IMR-90 (cell line): ENCODE data around the gene SCTR. TPM values are rescaled to one million over a fixed set of nuclear protein-coding genes. Genes with fewer than 3 reads are reported as not detected.

Experiments
- ATAC-seq: fragments of 200-7000 bp; cut with Tn5 transposase; 2 replicates; pipeline ENCODE4 v1.9.1; 2020; ENCODE audit warnings: low read depth, mild to moderate bottlenecking, moderate library complexity
- BruUV-seq: library from RNA; stranded (reverse); fragments of 400-500 nt; replicated peaks from 2 replicates; lab custom pipeline; 2021; lab: Mats Ljungman, UMichigan
- CTCF ChIA-PET: fragments of 300-600 bp; formaldehyde crosslinking; extraction: SDS; loops from one replicate; lab custom pipeline; 2021; ENCODE audit warnings: antibody characterized with exemption; lab: Yijun Ruan, JAX
- POLR2A ChIA-PET: fragments of 300-600 bp; sonication (Branson Sonifier 250); formaldehyde crosslinking; loops from one replicate; lab custom pipeline; 2022; ENCODE audit warnings: antibody characterized with exemption; ENCODE audit not compliant: unreplicated experiment; lab: Charles Lee
- DNase-seq: peaks from one replicate; pipeline ENCODE4 v3.0.0; 2013
- H2AFZ ChIP-seq: replicated peaks from 2 replicates; pipeline ENCODE3; 2013; ENCODE audit warnings: low read length, mild to moderate bottlenecking; ENCODE audit not compliant: poor library complexity
- H2AK5ac ChIP-seq: 2 replicates; pipeline ENCODE4 v1.6.1; 2013; ENCODE audit warnings: low read depth, low read length, inconsistent platforms
- H2AK9ac ChIP-seq: replicated peaks from 2 replicates; pipeline ENCODE3; 2013; ENCODE audit warnings: mild to moderate bottlenecking, low read depth, low read length, moderate library complexity; ENCODE audit not compliant: poor library complexity
- H2BK120ac ChIP-seq: 2 replicates; pipeline ENCODE4 v1.6.1; 2013; ENCODE audit warnings: low read depth, low read length, inconsistent platforms
- H2BK15ac ChIP-seq: 3 replicates; pipeline ENCODE4 v1.6.1; 2013; ENCODE audit warnings: low read depth, low read length, inconsistent platforms
- H2BK20ac ChIP-seq: 2 replicates; pipeline ENCODE4 v1.6.1; 2013; ENCODE audit warnings: low read depth, mild to moderate bottlenecking, inconsistent platforms, low read length, moderate library complexity
- H2BK5ac ChIP-seq: 2 replicates; pipeline ENCODE4 v1.6.1; 2013; ENCODE audit warnings: mild to moderate bottlenecking, low read depth, low read length, inconsistent platforms; ENCODE audit not compliant: poor library complexity, severe bottlenecking
- H3K14ac ChIP-seq: replicated peaks from 2 replicates; pipeline ENCODE4 v1.6.1; 2013; ENCODE audit warnings: low read depth, low read length, inconsistent platforms
- H3K18ac ChIP-seq: 2 replicates; pipeline ENCODE4 v1.6.1; 2013; ENCODE audit warnings: low read depth, low read length, control low read depth
- H3K23ac ChIP-seq: 2 replicates; pipeline ENCODE4 v1.6.1; 2013; ENCODE audit warnings: low read depth, low read length, inconsistent platforms
- H3K27ac ChIP-seq: 2 replicates; pipeline ENCODE4 v1.5.1; 2013; ENCODE audit warnings: mild to moderate bottlenecking, control low read depth, low read length; ENCODE audit not compliant: insufficient read depth
- H3K27me3 ChIP-seq: 2 replicates; pipeline ENCODE4 v1.6.1; 2013; ENCODE audit warnings: low read length; ENCODE audit not compliant: control insufficient read depth, insufficient read depth
- H3K36me3 ChIP-seq: 2 replicates; pipeline ENCODE4 v1.6.1; 2013; ENCODE audit warnings: low read length, mixed read lengths; ENCODE audit not compliant: control insufficient read depth, insufficient read depth
- H3K4ac ChIP-seq: 2 replicates; pipeline ENCODE4 v1.6.1; 2013; ENCODE audit warnings: low read depth, low read length, inconsistent platforms
- H3K4me1 ChIP-seq: 2 replicates; pipeline ENCODE4 v1.6.1; 2013; ENCODE audit warnings: low read length, mixed read lengths; ENCODE audit not compliant: control insufficient read depth, insufficient read depth
- H3K4me2 ChIP-seq: 2 replicates; pipeline ENCODE4 v1.6.1; 2013; ENCODE audit warnings: low read depth, mild to moderate bottlenecking, control low read depth, low read length, moderate library complexity
- H3K4me3 ChIP-seq: 2 replicates; pipeline ENCODE4 v1.5.1; 2013; ENCODE audit warnings: low read depth, mild to moderate bottlenecking, control low read depth, low read length, moderate library complexity; ENCODE audit not compliant: insufficient read depth
- H3K56ac ChIP-seq: 2 replicates; pipeline ENCODE4 v1.6.1; 2013; ENCODE audit warnings: low read length, inconsistent platforms; ENCODE audit not compliant: insufficient read depth; ENCODE audit errors: extremely low read depth
- H3K79me1 ChIP-seq, 2 experiments: 2 replicates each; pipeline ENCODE4 v1.6.1; 2013; ENCODE audit warnings: low read length in 2 of 2, inconsistent platforms in 1 of 2, low read depth in 1 of 2
- H3K9ac ChIP-seq: 2 replicates; pipeline ENCODE4 v1.6.1; 2013; ENCODE audit warnings: low read depth, low read length, control low read depth
- H3K9me1 ChIP-seq: 2 replicates; pipeline ENCODE4 v1.6.1; 2013; ENCODE audit warnings: low read length, inconsistent platforms; ENCODE audit not compliant: insufficient read depth
- H3K9me3 ChIP-seq: 2 replicates; pipeline ENCODE4 v1.6.1; 2013; ENCODE audit warnings: low read length; ENCODE audit not compliant: control insufficient read depth, insufficient read depth
- H4K20me1 ChIP-seq: 2 replicates; pipeline ENCODE4 v1.6.1; 2013; ENCODE audit warnings: low read length, inconsistent platforms; ENCODE audit not compliant: insufficient read depth
- H4K5ac ChIP-seq: 2 replicates; pipeline ENCODE4 v1.6.1; 2013; ENCODE audit warnings: mild to moderate bottlenecking, low read depth, low read length, control low read depth
- H4K8ac ChIP-seq, 2 experiments: 2 replicates each; pipeline ENCODE4 v1.6.1; 2013; ENCODE audit warnings: low read depth in 2 of 2, low read length in 2 of 2, control low read depth in 1 of 2, inconsistent platforms in 1 of 2
- H4K91ac ChIP-seq: 2 replicates; pipeline ENCODE4 v1.6.1; 2013; ENCODE audit warnings: low read depth, low read length, inconsistent platforms; ENCODE audit not compliant: insufficient read depth
- BHLHE40 ChIP-seq: fragments of 150-350 bp; IDR thresholded peaks from 2 replicates; pipeline ENCODE4 v1.6.1; 2016; ENCODE audit warnings: mild to moderate bottlenecking, low read depth, low read length
- CHD1 ChIP-seq: IDR thresholded peaks from 2 replicates; pipeline ENCODE4 v1.6.1; 2012; ENCODE audit warnings: low read depth, low read length, improper control_type of control experiment
- FOS ChIP-seq: fragments of 150-350 bp; IDR thresholded peaks from 2 replicates; pipeline ENCODE4 v1.6.1; 2016; ENCODE audit warnings: low read depth, low read length
- MAFK ChIP-seq: IDR thresholded peaks from 2 replicates; pipeline ENCODE4 v1.6.1; 2012; ENCODE audit warnings: low read depth, low read length, improper control_type of control experiment
- MAZ ChIP-seq: IDR thresholded peaks from 2 replicates; pipeline ENCODE4 v1.6.1; 2012; ENCODE audit warnings: low read depth, mild to moderate bottlenecking, low read length, improper control_type of control experiment, moderate library complexity, borderline replicate concordance
- NFE2L2 ChIP-seq: fragments of 150-350 bp; IDR thresholded peaks from 2 replicates; pipeline ENCODE4 v1.6.1; 2016; ENCODE audit warnings: low read depth, mild to moderate bottlenecking, low read length
- POLR2A ChIP-seq: IDR thresholded peaks from 2 replicates; pipeline ENCODE4 v1.6.1; 2012; ENCODE audit warnings: mild to moderate bottlenecking, low read depth, low read length
- RAD21 ChIP-seq: IDR thresholded peaks from 2 replicates; pipeline ENCODE4 v1.6.1; 2012; ENCODE audit warnings: low read length, improper control_type of control experiment
- RCOR1 ChIP-seq: IDR thresholded peaks from 2 replicates; pipeline ENCODE4 v1.6.1; 2012; ENCODE audit warnings: mild to moderate bottlenecking, low read length, improper control_type of control experiment; ENCODE audit not compliant: insufficient replicate concordance
- RFX5 ChIP-seq: IDR thresholded peaks from 2 replicates; pipeline ENCODE4 v1.8.0; 2012; ENCODE audit warnings: low read depth, mild to moderate bottlenecking, low read length, moderate library complexity
- SMC3 ChIP-seq: fragments of 150-350 bp; IDR thresholded peaks from 2 replicates; pipeline ENCODE4 v1.6.1; 2016; ENCODE audit warnings: low read depth, mild to moderate bottlenecking, antibody characterized with exemption, low read length, moderate library complexity
- WGBS, 2 experiments: methylation state at CpG; one replicate each; pipeline versions ENCODE4 v1.1.5 to v1.1.7; 2013; ENCODE audit warnings: missing lambda C conversion rate in 2 of 2; ENCODE audit not compliant: insufficient read length in 1 of 2; ENCODE audit errors: extremely low coverage in 2 of 2; 5-methylcytosine and 5-hydroxymethylcytosine counted together
- dilution Hi-C: fragments of 300-500 bp; cut with HindIII; formaldehyde crosslinking; loops from one replicate; pipeline ENCODE4 v1.14.3; 2018; ENCODE audit warnings: low sequenced_read_pairs; ENCODE audit not compliant: unreplicated experiment
- in situ Hi-C: fragments of 300-500 bp; cut with MboI; formaldehyde crosslinking; loops from 3 replicates; pipeline ENCODE4 v1.14.3; 2019; ENCODE audit warnings: low sequenced_read_pairs, inconsistent platforms, mixed read lengths
- intact Hi-C: fragments of 100-400 bp; cut with micrococcal nuclease; formaldehyde crosslinking; loops from 2 replicates; pipeline ENCODE4 v1.10.0; 2022
- polyA plus RNA-seq, 3 experiments: library from polyadenylated mRNA; depleted of rRNA; stranded (reverse); fragments of >200 nt; gene quantifications; 2 replicates each; pipeline ENCODE4 v1.2.3, GENCODE V29; 2012; ENCODE audit warnings: low replicate concordance in 1 of 3
- total RNA-seq: library from RNA; depleted of rRNA; stranded (reverse); fragments of >200 nt; gene quantifications from 2 replicates; pipeline ENCODE4 v1.2.3, GENCODE V29; 2012
- TF ChIP-seq, protein P1 (sequence below): fragments of 150-350 bp; IDR thresholded peaks from 2 replicates; pipeline ENCODE4 v1.6.1; 2016; ENCODE audit warnings: low read depth, mild to moderate bottlenecking, low read length, moderate library complexity, borderline replicate concordance
- TF ChIP-seq, protein P2 (sequence below): conservative IDR thresholded peaks from 2 replicates; pipeline ENCODE4 v1.5.1; 2012; ENCODE audit warnings: mild to moderate bottlenecking, low read depth, low read length, improper control_type of control experiment

The SCTR gene
- total and polyA plus RNA-seq, 2 of the 4 experiments (the other 2 are of a cell fraction) = not detected

DNA sequence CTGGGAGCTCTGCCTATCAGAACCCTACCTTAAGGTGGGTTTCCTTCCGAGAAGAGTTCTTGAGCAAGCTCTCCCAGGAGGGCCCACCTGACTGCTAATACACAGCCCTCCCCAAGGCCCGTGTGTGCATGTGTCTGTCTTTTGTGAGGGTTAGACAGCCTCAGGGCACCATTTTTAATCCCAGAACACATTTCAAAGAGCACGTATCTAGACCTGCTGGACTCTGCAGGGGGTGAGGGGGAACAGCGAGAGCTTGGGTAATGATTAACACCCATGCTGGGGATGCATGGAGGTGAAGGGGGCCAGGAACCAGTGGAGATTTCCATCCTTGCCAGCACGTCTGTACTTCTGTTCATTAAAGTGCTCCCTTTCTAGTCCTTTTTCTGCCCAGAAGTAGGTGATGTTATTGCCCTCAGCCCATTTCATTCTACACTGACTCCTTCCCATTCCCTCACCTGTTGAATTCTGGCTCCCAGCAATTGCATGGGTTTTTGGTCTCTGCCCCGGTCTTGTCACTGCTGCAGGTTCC lies 86.1 kb downstream of the SCTR start:
- no CpG with 5 or more reads among the region's 6 CpGs for WGBS, 2 experiments
- H3K36me3 ChIP-seq = no peaks in the 10 kb centered on the region
- H4K91ac ChIP-seq = no peak overlapping the region
- H3K4ac ChIP-seq = no peak overlapping the region
- H3K4me3 ChIP-seq = no peak overlapping the region
- H3K18ac ChIP-seq = no peak overlapping the region
- no peak overlapping the region for H3K27ac ChIP-seq
- in situ Hi-C loops = no loop called here
- no peak overlapping the region for H3K23ac ChIP-seq
- no peak for DNase-seq
- CTCF ChIA-PET = no interaction called here
- no peaks in the 10 kb centered on the region for H3K9me1 ChIP-seq
- H2BK15ac ChIP-seq = no peak overlapping the region
- H2AK5ac ChIP-seq = no peak overlapping the region
- TF ChIP-seq RFX5 (no peak), MAZ (no peak), POLR2A (no peak), RCOR1 (no peak), SMC3 (no peak), MAFK (no peak), RAD21 (no peak), FOS (no peak), CHD1 (no peak), BHLHE40 (no peak), NFE2L2 (no peak)
- TF ChIP-seq, protein P1, sequence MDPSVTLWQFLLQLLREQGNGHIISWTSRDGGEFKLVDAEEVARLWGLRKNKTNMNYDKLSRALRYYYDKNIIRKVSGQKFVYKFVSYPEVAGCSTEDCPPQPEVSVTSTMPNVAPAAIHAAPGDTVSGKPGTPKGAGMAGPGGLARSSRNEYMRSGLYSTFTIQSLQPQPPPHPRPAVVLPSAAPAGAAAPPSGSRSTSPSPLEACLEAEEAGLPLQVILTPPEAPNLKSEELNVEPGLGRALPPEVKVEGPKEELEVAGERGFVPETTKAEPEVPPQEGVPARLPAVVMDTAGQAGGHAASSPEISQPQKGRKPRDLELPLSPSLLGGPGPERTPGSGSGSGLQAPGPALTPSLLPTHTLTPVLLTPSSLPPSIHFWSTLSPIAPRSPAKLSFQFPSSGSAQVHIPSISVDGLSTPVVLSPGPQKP = no peak
- TF ChIP-seq, protein P2, sequence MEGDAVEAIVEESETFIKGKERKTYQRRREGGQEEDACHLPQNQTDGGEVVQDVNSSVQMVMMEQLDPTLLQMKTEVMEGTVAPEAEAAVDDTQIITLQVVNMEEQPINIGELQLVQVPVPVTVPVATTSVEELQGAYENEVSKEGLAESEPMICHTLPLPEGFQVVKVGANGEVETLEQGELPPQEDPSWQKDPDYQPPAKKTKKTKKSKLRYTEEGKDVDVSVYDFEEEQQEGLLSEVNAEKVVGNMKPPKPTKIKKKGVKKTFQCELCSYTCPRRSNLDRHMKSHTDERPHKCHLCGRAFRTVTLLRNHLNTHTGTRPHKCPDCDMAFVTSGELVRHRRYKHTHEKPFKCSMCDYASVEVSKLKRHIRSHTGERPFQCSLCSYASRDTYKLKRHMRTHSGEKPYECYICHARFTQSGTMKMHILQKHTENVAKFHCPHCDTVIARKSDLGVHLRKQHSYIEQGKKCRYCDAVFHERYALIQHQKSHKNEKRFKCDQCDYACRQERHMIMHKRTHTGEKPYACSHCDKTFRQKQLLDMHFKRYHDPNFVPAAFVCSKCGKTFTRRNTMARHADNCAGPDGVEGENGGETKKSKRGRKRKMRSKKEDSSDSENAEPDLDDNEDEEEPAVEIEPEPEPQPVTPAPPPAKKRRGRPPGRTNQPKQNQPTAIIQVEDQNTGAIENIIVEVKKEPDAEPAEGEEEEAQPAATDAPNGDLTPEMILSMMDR = no peak
- H3K14ac ChIP-seq = no peak overlapping the region
- dilution Hi-C loops = no loop called here
- no peak for ATAC-seq
- no peak overlapping the region for H3K9ac ChIP-seq
- no peaks in the 10 kb centered on the region for H3K9me3 ChIP-seq
- no peak overlapping the region for H2AFZ ChIP-seq
- no peaks in the 10 kb centered on the region for H3K79me1 ChIP-seq
- no peak overlapping the region for H2AK9ac ChIP-seq
- H4K8ac ChIP-seq = no peak overlapping the region
- BruUV-seq = no TSS peak
- no peak overlapping the region for H2BK120ac ChIP-seq
- no peak overlapping the region for H3K4me2 ChIP-seq
- H2BK5ac ChIP-seq = no peak overlapping the region
- H4K20me1 ChIP-seq = no peaks in the 10 kb centered on the region
- H3K27me3 ChIP-seq = peaks cover 33% of the 10 kb centered on the region
- H2BK20ac ChIP-seq = no peak overlapping the region
- no peaks in the 10 kb centered on the region for H3K4me1 ChIP-seq
- POLR2A ChIA-PET = no interaction called here
- no peak overlapping the region for H4K5ac ChIP-seq
- intact Hi-C loops = no loop called here
- no peak overlapping the region for H3K56ac ChIP-seq
